ENCODE data around the gene PBX1. TPM values are rescaled to one million over a fixed set of nuclear protein-coding genes. Genes with fewer than 3 reads are reported as not detected.
A peak's percentile ranks its signal among the peaks of the same experiment; 100 is the strongest.

Gene PBX1
- polyA plus RNA-seq, 1 donor (not counting 4 experiments of a cell fraction or from before 2014, with no cell fraction given), result 2.2 TPM

DNA sequence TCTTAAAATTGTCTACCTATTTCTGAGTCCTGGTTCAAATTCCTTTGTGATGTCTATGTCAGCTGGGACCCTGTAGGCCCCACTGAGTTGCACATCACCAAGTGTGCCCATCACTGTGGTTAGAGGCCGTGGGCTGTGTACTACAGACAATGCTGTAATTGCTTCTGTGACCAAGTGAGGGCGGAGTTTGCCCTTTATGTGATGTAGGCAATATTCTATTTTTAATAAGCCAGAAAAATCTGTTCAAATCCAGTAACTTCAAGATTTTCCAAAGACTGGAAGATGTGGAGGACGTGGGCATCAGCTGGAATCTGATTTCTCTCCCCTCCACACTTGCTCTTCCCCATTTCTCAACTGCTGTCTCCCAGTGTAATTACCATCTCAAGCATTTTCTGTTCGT, 215.4 kb downstream of the PBX1 start:
- DNase-seq (ENCODE audit: low read depth, low spot score) (no peak), FAIRE-seq (no peak)
- Histone ChIP-seq H3K27ac (ENCODE audit: control insufficient read depth, insufficient read depth, low read length) (no peak overlapping the region), H3K9ac (ENCODE audit: control insufficient read depth, extremely low read depth, insufficient read depth, low read length) (no peak overlapping the region), H3K9me3 (ENCODE audit: control insufficient read depth, low read depth, low read length) (no peaks in the 10 kb centered on the region), H3K27me3 (ENCODE audit: control insufficient read depth, extremely low read depth, insufficient read depth, low read length) (no peaks in the 10 kb centered on the region), H3K4me2 (ENCODE audit: control insufficient read depth, extremely low read depth, insufficient read depth, low read depth, low read length) (no peak overlapping the region), H2AFZ (ENCODE audit: control insufficient read depth, low read length) (no peak overlapping the region), H4K20me1 (ENCODE audit: control insufficient read depth, extremely low read depth, insufficient read depth, low read length) (no peaks in the 10 kb centered on the region), H3K4me3 (ENCODE audit: control insufficient read depth in 2 of 3, extremely low read depth in 1 of 3, insufficient read depth in 2 of 3, low read depth in 1 of 3, low read length in 3 of 3) (no peak overlapping the region), H3K9me1 (ENCODE audit: control insufficient read depth, extremely low read depth, insufficient read depth, low read length) (no peaks in the 10 kb centered on the region), H3K79me2 (ENCODE audit: control insufficient read depth, insufficient read depth, low read length) (no peaks in the 10 kb centered on the region), H3K36me3 (ENCODE audit: control insufficient read depth in 2 of 2, extremely low read depth in 1 of 2, insufficient read depth in 2 of 2, low read length in 2 of 2) (no peaks in the 10 kb centered on the region), H3K4me1 (ENCODE audit: control insufficient read depth, extremely low read depth, insufficient read depth, low read length) (peaks cover 28% of the 10 kb centered on the region)
- dilution Hi-C loops (cut with MboI; ENCODE audit: extremely low pct_ligation_motif_present, low sequenced_read_pairs), result no loop called here
- no peak for TF ChIP-seq EZH2 (IDR thresholded peaks at IDR 0.05; ENCODE audit: low read length)
- TF ChIP-seq, protein P1, sequence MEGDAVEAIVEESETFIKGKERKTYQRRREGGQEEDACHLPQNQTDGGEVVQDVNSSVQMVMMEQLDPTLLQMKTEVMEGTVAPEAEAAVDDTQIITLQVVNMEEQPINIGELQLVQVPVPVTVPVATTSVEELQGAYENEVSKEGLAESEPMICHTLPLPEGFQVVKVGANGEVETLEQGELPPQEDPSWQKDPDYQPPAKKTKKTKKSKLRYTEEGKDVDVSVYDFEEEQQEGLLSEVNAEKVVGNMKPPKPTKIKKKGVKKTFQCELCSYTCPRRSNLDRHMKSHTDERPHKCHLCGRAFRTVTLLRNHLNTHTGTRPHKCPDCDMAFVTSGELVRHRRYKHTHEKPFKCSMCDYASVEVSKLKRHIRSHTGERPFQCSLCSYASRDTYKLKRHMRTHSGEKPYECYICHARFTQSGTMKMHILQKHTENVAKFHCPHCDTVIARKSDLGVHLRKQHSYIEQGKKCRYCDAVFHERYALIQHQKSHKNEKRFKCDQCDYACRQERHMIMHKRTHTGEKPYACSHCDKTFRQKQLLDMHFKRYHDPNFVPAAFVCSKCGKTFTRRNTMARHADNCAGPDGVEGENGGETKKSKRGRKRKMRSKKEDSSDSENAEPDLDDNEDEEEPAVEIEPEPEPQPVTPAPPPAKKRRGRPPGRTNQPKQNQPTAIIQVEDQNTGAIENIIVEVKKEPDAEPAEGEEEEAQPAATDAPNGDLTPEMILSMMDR (optimal IDR thresholded peaks at IDR 0.05 in 1 of 3, IDR thresholded peaks at IDR 0.05 in 1 of 3, conservative IDR thresholded peaks at IDR 0.05 in 1 of 3; ENCODE audit: extremely low read depth in 1 of 3, insufficient read depth in 2 of 3, low read length in 3 of 3), result peak in 2 of 3 experiments; percentile 4 to 24

DNA sequence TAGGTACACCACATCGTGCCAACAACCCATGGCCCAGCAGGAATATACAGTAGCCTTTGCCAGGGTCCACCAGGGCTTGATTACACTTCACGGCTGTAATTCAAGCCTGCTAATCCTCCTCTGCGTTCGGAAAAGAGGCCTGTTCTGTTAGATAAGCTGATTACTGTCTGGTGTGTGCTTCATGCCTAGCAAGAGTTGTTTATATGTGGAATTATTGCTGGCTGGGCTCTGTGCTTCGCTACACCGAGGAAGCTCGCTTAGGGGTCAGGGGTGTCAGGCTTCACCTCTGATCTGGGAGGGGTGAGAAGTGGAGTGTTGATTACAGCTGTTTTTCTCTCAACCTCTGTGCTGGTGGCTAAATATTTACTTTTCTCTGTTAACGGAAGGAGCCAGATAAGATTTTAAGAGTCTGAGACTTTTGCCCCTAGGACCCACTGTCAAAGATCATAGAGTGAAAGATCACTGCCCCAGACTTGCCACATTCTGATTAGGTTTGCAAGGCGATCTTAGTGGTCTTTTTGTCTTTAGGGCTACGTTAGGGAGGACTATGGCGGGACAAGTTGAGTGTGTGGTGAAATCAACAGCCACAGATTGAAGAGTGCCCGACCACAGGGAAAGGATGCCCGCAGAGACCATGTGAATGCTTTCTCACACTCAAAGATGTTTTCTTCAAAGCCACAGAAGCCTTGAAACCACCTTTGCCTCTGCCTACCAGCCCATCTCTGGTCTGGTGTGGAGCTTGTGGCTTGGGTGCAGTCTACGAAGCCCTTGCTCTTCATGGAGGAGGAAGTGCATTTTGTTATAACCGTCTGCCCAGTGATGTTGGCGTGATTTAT, 216.1 kb downstream of the PBX1 start:
- Histone ChIP-seq H3K9me3 (ENCODE audit: control insufficient read depth, low read depth, low read length) (no peaks in the 10 kb centered on the region), H2AFZ (ENCODE audit: control insufficient read depth, low read length) (no peak overlapping the region), H3K9ac (ENCODE audit: control insufficient read depth, extremely low read depth, insufficient read depth, low read length) (no peak overlapping the region), H3K27me3 (ENCODE audit: control insufficient read depth, extremely low read depth, insufficient read depth, low read length) (no peaks in the 10 kb centered on the region), H3K36me3 (ENCODE audit: control insufficient read depth in 2 of 2, extremely low read depth in 1 of 2, insufficient read depth in 2 of 2, low read length in 2 of 2) (no peaks in the 10 kb centered on the region), H4K20me1 (ENCODE audit: control insufficient read depth, extremely low read depth, insufficient read depth, low read length) (no peaks in the 10 kb centered on the region), H3K4me1 (ENCODE audit: control insufficient read depth, extremely low read depth, insufficient read depth, low read length) (peaks cover 28% of the 10 kb centered on the region), H3K9me1 (ENCODE audit: control insufficient read depth, extremely low read depth, insufficient read depth, low read length) (no peaks in the 10 kb centered on the region), H3K27ac (ENCODE audit: control insufficient read depth, insufficient read depth, low read length) (no peak overlapping the region), H3K4me2 (ENCODE audit: control insufficient read depth, extremely low read depth, insufficient read depth, low read depth, low read length) (no peak overlapping the region), H3K79me2 (ENCODE audit: control insufficient read depth, insufficient read depth, low read length) (no peaks in the 10 kb centered on the region), H3K4me3 (ENCODE audit: control insufficient read depth in 2 of 3, extremely low read depth in 1 of 3, insufficient read depth in 2 of 3, low read depth in 1 of 3, low read length in 3 of 3) (no peak overlapping the region)
- FAIRE-seq (no peak), DNase-seq (ENCODE audit: low read depth, low spot score) (no peak)
- dilution Hi-C loops (cut with MboI; ENCODE audit: extremely low pct_ligation_motif_present, low sequenced_read_pairs), result no loop called here
- TF ChIP-seq, protein P1 (optimal IDR thresholded peaks at IDR 0.05 in 1 of 3, IDR thresholded peaks at IDR 0.05 in 1 of 3, conservative IDR thresholded peaks at IDR 0.05 in 1 of 3; ENCODE audit: extremely low read depth in 1 of 3, insufficient read depth in 2 of 3, low read length in 3 of 3), result no peak
- TF ChIP-seq EZH2 (IDR thresholded peaks at IDR 0.05; ENCODE audit: low read length), result no peak
